GM19438 (cell line): ENCODE results near the gene OR6S1.
"Not testable (repeated sequence)": the region's sequence is repeated elsewhere in the genome, so short reads cannot be mapped to it uniquely, and the experiment has no call there.

Experiments
- ATAC-seq: cut with Tn5 transposase; IDR thresholded peaks from one replicate; pipeline ENCODE4 v1.9.1; 2021; ENCODE audit warnings: low read depth; ENCODE audit not compliant: unreplicated experiment

The OR6S1 gene

GRCh38 chr14:20632448-20632830, 9.1 kb downstream of the OR6S1 start:
- peak; percentile 28 for ATAC-seq

GRCh38 chr14:20631880-20632389, 9.6 kb downstream of the OR6S1 start:
- no peak for ATAC-seq

DNA sequence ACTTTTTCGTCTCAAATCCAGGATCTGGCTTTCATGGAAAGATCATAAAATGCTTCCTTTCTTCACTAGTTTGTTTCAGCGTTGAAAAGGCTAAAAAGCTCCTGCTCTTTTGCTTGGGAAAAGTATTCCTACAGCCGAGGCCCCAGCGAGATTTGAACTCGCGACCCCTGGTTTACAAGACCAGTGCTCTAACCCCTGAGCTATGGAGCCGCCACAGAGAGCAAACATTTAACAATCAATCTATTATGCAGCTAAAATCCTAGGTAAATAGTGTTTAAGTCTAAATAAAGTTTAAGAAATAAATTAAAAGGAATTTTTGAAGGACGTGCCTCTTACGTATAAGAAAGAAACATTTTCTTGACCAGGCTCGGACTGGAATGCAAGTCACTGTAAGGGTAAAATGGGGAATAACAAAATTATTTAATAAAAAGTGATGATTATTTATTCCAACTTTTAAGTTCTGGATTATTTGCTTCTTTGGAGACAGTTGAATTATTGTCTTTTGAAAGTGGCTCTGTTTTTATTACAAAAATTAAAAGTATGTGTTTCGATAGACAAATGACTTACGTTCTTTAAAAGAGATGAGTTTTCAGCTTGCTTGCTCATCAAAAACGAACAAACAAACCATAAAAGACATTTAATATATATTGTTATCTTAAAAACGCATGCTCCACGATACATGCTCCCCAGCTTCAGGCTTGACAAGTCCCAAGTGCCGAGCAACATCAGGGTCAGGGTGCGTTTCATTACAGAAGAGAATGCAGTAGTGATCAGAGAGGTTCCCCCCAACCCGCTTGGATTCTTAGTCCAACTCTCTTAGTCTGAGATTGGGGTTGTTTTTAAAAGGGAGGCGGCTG, 10.2 kb downstream of the OR6S1 start:
- ATAC-seq, result no peak

GRCh38 chr14:20630340-20631022, 11.0 kb downstream of the OR6S1 start:
- ATAC-seq, result no peak

GRCh38 chr14:20628063-20628854, 13.2 kb downstream of the OR6S1 start:
- no peak for ATAC-seq

GRCh38 chr14:20627346-20628027, 14.0 kb downstream of the OR6S1 start:
- ATAC-seq, result no peak

DNA sequence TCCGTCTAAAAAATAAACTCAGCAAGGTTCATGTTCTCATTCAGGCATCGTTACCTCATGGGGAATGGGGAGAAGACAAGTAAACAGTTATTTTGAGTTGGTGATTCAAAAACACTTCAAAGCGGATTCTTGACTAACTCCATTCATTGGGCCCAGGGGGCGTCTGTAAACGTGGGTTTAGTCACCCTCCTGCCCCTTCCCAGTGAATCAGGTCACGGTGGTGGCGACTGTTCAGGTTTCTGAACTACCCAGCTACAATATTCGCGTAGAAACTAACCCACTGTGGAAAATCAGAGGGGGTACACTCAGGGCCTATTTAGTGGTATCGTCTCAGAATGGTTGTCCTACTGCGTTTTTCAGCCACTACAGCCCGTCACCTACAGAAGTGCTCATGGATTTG, 15.2 kb downstream of the OR6S1 start:
- ATAC-seq, result no peak

GRCh38 chr14:20624495-20625070, 16.9 kb downstream of the OR6S1 start:
- ATAC-seq, result no peak

DNA sequence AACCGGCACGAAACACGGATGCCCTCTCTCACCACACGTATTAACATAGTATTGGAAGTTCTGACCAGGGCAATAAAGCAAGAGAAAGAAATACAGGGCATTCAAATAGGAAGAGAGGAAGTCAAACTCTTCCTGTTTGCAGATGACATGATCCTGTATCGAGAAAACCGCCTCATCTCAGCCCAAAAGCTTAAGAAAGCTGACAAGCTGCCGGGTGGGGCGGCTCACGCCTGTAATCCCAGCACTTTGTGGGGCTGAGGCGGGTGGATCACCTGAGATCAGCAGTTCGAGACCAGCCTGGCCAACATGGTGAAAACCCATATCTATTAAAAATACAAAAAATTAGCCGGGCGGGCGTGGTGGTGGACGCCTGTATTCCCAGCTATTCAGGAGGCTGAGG, 17.7 kb downstream of the OR6S1 start:
- no peak for ATAC-seq

DNA sequence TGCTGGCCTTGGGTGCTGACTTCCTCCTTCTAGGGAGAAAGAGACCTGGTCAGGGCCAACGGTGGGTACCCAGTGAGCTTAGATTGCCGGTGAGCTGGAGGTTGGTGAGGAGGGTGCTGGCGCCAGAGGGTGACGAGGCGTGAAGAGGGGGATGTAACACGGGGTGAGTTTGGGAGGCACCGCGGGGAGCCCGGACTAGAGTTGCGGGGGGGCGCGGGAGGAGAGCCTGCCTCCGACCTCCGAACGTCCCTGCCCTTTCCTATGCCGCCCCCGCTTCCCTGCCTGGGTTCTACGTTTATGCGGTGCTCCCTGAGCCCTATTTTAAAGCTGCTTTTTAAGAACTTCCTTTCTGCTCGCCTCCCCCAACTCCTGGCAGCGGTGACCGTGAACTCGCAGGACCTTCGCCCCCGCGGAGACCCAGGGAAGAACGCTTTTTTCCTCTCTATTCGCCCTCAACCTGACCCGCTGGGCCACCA, 18.6 kb downstream of the OR6S1 start:
- ATAC-seq, result no peak

DNA sequence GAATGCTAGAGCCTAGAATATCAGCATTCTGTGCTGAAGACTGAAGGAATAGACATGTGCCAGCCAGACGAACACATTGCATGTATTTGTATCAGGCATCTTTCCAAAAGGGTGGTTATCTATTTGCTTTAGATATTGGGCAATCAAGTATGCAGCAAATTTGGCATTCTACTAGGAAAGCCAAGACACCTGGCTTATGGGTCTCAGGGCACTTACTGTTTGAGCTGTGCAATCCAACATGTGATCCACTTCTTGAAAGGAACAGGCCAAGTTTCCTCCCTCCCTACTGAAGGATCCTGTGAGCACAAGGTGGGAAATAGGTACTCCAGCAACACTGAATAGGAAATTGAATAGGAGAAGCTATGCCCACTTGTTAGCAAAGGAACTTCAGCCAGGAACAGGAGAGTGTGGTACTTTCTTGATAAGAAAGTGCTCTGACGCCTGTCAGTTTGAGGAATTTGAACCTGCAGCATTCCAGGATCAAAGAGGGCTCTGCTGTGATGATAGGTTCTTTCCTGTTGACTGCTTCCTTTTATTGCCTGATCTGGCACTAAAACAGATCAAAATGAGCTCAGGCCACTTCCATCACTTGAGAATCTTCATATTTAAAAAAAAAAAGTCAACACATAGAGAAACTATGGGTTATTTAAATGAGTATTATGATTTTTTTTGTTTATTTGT, 20.6 kb downstream of the OR6S1 start:
- ATAC-seq, result no peak

DNA sequence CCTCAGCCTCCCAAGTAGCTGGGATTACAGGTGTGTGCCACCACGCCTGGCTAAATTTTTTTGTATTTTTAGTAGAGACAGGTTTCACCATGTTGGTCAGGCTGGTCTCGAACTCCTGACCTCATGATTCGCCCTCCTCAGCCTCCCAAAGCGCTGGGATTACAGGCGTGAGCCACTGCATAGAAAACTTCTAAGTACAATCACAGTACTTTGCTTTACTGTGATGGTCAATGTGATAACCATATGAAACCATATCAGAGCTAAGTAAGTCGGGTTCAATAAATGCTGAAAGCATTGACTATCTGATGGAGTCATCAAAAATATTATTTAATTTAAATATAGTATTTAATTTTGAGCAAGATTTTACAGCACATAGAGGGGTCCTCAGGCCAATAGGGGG, 21.8 kb downstream of the OR6S1 start:
- not testable (repeated sequence) for ATAC-seq

GRCh38 chr14:20618271-20618749, 23.2 kb downstream of the OR6S1 start:
- ATAC-seq, result no peak

DNA sequence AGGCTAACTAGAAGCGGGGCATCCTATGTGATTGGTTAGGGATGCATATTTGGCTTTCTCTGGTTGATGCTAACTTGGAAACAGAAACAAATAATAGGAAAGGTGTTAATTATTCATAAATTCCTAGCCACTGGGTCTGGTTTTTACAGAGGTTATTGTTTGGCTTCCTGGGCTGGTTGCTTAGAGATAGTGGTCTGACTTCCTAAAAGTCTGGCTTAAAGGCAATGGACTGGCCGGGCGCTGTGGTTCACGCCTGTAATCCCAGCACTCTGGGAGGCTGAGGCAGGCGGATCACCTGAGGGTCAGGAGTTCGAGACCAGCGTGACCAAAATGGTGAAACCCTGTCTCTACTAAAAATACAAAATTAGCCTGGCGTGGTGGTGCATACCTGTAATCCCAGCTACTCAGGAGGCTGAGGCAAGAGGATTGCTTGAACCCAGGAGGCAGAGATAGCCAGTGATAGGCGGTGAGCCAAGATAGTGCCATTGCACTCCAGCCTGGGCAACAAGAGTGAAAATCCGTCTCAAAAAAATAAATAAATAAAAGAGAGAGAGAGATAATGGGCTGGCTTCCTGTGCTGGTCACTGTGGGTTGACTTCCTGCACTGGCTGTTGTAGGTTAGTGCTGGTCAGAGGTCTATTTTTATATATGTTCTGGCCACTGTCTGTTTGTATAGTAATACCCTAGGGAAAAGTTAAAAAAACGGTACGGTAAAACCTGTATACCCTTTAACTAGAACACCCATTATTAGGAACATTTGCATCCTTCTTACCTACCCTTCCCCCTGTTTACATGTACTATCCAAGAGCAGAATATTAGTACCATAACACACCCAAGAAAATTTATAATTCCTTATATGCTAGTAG, 24.1 kb downstream of the OR6S1 start:
- ATAC-seq, result peak; percentile 46

DNA sequence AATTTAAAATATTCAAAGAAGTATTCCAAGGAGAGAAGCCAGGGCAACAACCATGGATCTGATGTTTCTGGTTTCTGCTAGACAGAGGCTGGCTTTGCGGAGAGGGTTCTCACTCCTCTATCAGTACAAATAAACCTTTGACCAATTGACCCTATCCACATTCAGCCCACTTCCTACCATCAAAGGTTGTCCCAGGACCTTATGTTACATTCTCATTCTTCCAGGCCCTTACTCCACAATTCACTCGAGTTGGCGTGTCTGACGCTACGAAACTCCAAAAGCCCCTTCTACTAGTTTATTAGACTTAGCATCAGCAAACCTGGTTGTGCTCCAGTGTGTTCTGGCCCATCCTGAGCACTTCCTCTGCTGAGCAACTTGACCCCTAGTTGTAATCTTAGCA, 25.5 kb downstream of the OR6S1 start:
- ATAC-seq, result no peak

DNA sequence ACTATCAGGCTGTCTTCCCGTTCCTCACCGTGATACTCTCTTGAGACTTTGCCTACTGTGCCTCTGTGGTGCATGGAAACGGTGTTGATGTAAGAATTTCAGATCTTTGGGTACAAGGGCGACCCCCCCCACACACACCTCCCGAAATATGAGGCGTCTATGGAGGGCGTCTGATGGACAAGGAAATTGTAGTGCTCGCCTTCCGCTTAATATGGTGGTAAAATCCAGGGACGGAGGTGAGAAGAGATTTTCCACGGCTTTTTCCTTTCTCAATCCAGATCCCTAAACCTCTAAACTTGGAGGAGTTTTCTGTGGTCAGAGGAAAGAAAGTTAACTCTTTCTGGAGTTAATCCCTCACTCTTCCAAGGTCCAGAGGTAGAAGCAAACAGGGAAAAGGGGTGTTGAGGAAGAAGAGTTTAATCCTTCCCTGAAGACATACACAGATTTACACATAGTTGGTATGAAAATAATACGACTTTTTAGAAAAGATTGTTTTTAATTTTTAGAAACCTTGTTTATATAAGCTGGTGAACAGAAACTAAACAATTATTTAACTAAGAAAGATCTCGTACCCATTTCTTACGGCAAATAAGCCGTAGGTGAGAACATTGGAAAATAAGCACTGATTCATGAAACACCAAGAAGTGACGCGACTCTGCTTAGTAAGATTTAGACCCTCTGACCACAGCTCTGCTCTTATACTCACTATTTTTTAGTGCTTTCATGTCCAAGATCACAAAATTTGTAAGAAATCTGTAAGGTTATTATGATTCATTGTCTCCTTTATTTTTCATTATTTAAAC, 27.3 kb downstream of the OR6S1 start:
- ATAC-seq, result no peak
